NCI-H2227 (cell line): ENCODE results near the gene LCP1.

Experiments
- DNase-seq: peaks from one replicate; lab custom pipeline; 2025; ENCODE audit not compliant: unreplicated experiment; lab: John Stamatoyannopoulos, UW

LCP1 gene

DNA sequence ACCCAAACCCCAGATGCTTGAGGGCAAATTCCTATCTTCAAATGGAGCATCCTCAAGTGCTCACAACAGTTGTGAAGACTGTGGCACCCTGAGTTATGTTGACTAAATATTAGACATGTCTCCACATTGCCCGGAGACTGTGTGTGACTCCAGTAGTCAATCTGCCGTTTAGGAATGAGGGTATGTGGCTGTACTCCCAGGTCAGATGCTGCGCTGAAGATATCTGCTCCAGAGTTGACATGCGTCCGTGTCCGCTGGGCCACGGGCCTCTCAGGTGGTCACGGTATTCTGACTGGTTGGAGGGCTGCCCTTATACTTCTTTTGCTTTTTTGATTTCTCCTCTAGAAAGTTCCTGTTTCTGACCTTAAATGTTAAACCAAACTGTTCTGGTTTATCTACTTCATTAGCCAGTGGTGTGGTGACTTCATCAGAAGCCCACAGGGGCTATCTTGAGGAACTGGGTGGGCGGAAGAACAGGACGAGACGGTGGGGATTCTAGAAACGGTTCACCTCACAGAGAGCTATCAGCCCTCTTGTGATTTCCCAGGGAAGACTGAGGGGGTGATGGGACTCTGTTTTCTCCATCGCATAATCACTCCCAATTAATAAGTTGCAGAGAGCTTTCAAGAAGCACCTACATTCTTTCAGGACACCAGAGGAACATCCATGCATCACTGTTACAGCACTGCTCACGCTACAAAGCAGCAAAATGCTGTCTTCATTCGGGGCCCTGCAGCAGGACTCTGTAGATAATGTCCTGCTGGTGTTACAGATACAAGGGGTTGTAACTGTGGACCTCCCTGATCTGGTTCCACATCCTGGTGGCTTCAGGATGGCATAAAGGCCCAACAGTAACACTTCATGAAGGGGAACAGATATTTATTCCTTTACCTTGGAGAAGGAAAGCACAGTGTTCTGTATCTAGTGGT, 1.3 kb upstream of the LCP1 start:
- DNase-seq: no peak

GRCh38 chr13:46182491-46182877, 507 bp upstream of the LCP1 start:
- no peak for DNase-seq

DNA sequence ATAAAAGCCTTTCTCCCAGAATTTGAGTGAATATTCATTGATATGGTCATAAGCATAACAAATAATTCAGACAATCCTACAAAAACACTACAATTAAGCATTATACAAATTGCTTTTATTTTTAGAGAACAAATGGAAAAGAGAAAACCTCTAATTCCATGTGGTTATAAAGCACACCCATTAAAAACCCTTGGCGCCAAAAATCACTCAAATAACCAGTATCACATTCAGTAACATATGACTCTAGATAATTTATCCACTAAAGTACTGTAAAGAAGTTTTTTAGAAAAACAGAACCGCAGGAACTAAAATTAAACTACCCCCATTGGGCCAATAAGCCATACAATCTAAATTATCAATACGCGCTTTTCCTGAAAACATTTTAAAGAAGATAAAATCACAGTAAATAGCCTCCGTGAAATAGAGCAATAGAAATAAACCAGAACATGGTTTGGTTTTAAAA, 569 bp downstream of the LCP1 start:
- no peak for DNase-seq

- no peak for DNase-seq
Measured at GRCh38 chr13:46179969-46180763, 1.8 kb downstream of the LCP1 start.

- no peak for DNase-seq
Measured at GRCh38 chr13:46179491-46179908, 2.5 kb downstream of the LCP1 start.

DNA sequence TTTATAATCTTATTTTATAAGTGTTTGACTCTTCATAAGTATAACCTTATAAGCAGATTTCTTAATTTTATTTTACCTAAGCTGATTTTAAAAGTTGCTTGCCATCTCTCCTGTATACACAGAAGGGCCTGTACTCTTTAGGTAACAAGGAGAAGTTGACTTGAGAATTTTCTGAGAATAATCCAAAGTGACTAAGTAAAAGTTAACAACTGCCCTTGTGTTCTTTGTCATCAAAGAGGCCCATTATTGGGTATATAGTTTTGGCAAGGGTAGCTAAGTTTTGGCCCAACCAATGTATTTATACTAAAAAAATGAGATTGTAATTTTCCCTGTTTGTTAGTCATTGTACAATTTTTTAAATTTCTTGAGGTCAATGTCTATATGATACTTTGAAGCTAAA, 3.2 kb downstream of the LCP1 start:
- DNase-seq: no peak

GRCh38 chr13:46178143-46178542, 3.8 kb downstream of the LCP1 start:
- DNase-seq: no peak

DNA sequence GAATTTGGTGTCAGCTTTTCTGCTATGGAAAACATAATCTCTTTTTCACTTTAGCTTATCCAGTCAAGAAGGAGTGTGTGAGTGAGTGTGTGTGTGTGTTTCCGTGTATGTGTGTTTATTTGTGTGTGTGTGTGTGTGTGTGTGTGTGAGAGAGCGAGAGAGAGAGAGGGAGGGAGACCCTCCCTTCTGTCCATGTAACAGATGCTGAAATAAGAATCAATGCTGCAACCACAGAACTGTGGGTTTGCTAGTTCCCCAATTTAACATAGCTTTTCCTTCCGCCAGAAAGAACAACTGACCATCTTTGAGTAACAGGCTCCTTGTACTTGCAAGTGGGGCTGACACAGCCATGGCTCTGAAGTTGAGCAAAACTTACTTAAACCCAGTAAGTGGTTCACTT, 5.2 kb downstream of the LCP1 start:
- DNase-seq: no peak

DNA sequence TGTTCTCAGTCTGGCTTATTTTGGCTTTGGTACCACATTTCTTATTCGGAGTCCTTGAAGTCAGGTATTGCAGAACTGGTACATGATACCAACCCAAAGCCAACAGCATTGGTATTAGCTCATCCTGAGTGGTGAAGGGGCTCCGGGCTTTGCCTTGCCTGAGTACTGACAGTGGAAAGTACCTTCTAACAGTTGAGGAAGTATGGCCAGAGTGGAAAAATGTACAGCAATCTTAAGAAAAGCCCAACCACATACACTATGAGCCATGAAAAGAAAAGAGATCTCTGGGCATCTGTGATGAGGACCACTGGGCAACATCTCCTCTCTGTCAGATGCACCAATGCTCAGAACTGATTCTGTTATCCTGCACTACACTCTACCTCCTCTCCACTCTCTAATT, 8.3 kb downstream of the LCP1 start:
- no peak for DNase-seq

- DNase-seq: no peak
Measured at GRCh38 chr13:46172531-46172991, 9.4 kb downstream of the LCP1 start.

DNA sequence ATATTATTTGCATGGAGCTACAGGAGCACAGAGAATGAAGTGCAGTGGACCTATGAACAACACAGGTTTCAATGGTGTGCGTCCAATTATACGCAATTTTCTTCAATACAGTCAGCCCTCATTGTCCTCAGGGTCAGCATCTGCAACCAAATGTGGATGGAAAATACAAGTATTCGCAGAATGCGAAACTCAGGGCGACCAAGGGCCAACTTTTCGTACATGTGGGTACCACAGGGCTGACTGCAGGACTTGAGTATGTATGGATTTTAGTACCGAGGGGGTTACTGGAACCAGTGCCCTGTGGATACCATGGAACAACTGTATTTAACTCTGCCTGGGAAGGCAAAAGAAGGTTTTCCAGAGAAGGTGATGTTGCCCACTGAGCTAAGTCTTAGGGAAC, 10.2 kb downstream of the LCP1 start:
- no peak for DNase-seq

DNA sequence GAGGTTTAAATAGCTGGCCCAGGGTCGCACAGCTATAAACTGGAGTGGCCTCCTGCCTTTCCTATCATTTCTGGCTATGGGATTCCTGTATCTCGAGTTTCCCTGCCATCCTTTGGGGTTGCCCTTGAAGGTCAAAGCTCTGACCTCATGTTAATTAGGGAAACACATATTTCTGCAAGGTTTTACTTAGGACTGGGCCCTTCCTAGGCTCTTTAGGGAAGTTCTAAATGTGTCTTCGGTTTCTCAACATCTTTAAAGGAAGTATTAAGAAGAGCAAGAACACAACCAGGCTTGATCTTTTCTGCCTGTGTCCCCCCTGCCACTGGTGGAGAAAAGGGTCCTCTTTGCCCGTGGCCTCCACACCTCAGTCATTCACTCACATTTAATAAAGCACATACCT, 10.8 kb downstream of the LCP1 start:
- DNase-seq: no peak

- DNase-seq: no peak
Measured at GRCh38 chr13:46170687-46171086, 11.3 kb downstream of the LCP1 start.

- no peak for DNase-seq
Measured at GRCh38 chr13:46170268-46170667, 11.7 kb downstream of the LCP1 start.

GRCh38 chr13:46169758-46170157, 12.2 kb downstream of the LCP1 start:
- no peak for DNase-seq

DNA sequence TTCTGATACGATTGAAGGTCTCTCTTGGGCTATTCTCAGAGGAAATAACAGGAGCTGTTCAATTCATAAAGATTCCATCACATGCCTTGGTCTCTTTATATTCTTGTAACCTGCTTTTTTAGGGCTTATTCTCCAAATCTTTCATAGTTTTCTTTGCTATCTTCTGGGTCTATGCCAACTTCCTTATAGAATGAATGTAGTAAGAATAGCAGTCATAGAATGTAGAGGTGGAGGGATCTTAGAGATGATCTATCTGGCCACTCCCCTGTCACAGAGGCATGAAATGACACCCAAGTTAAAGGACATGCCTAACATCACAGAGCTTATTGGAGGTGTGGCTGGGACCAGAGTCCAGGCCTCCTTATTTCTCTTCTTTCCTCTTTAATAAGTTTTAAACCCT, 13.2 kb downstream of the LCP1 start:
- DNase-seq: no peak

- DNase-seq: no peak
Measured at GRCh38 chr13:46168341-46168740, 13.6 kb downstream of the LCP1 start.

- DNase-seq: no peak
Measured at GRCh38 chr13:46166947-46167610, 14.9 kb downstream of the LCP1 start.

DNA sequence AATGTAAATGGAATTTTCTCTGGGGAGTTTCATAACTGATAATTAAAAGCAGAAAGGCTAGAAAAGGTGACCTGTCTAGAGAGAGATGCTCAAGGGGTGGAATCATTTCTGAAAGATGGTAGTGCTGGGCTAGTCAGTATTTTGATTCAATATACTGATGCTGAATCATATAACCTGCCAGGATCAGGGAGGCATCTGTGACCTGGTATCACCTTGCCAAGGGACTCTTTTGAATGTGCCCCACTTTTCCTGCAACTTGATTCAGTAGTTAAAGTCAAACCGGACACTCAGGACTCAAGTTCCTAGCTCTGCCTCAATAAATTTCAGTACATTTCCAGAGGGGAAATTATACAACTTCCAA, 15.8 kb downstream of the LCP1 start:
- no peak for DNase-seq

- DNase-seq: no peak
Measured at GRCh38 chr13:46165485-46166223, 16.3 kb downstream of the LCP1 start.

DNA sequence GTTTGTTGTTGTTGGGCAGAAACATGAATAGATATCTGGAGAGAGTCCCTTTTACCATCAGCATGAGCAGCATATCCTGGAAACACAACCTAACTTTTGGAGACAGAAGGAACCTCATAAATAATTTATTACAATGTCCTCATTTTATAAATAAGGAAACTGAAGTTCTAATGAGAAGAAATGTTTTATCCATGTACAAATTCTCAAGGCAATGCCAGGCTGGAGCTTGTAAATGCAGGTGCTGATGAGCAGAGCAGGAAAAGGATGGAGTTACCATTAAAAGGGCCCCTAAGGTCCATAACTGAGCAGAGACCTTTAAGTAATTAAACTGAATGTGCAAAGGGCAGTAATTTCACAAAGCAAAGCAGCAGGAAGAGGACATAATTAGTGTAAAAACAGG, 17.3 kb downstream of the LCP1 start:
- no peak for DNase-seq
